Ovary (tissue), 3 donors: Measurements from ENCODE around the gene ZSCAN5A.

Experiments
- EP300 ChIP-seq: sonication (generic); formaldehyde crosslinking; IDR thresholded peaks from one replicate; pipeline ENCODE4 v1.6.1; 2017; ENCODE audit warnings: antibody characterized with exemption
- POLR2A ChIP-seq: fragments of 450-650 bp; IDR thresholded peaks from one replicate; pipeline ENCODE4 v1.6.1; 2017; ENCODE audit warnings: antibody characterized with exemption, mild to moderate bottlenecking, moderate library complexity
- TF ChIP-seq, protein P1 (sequence below), 3 donors: fragments of 450-650 bp in 2 of 3; fragments of 200-600 bp in 1 of 3; IDR thresholded peaks; one replicate each; pipeline versions ENCODE4 v1.5.1 to v1.8.0; 2016 to 2022; ENCODE audit warnings: antibody characterized with exemption in 3 of 3, mild to moderate bottlenecking in 1 of 3
- donor health status: DM: no; HTN: no; CAD: no.

- TF ChIP-seq, protein P1, sequence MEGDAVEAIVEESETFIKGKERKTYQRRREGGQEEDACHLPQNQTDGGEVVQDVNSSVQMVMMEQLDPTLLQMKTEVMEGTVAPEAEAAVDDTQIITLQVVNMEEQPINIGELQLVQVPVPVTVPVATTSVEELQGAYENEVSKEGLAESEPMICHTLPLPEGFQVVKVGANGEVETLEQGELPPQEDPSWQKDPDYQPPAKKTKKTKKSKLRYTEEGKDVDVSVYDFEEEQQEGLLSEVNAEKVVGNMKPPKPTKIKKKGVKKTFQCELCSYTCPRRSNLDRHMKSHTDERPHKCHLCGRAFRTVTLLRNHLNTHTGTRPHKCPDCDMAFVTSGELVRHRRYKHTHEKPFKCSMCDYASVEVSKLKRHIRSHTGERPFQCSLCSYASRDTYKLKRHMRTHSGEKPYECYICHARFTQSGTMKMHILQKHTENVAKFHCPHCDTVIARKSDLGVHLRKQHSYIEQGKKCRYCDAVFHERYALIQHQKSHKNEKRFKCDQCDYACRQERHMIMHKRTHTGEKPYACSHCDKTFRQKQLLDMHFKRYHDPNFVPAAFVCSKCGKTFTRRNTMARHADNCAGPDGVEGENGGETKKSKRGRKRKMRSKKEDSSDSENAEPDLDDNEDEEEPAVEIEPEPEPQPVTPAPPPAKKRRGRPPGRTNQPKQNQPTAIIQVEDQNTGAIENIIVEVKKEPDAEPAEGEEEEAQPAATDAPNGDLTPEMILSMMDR (IDR thresholded peaks at IDR 0.05): no peak
- TF ChIP-seq POLR2A (no peak), EP300 (no peak)
Observed at GRCh38 chr19:56272161-56272798, 42.4 kb downstream of the ZSCAN5A start, which contains the start of gene EDDM13.
